Measurements from ENCODE around the gene SAMD14. TPM values are rescaled to one million over a fixed set of nuclear protein-coding genes. Genes with fewer than 3 reads are reported as not detected.

SAMD14 gene
- total RNA-seq, 1 donor from 2014 or later = 82.0 TPM

GRCh38 chr17:50101346-50102163 lies 28.4 kb downstream of the SAMD14 start:
- no peak for TF ChIP-seq CTCF (IDR thresholded peaks at IDR 0.05; ENCODE audit: unreplicated experiment)
- Mint-ChIP-seq H3K9me3 (ENCODE audit: unreplicated experiment) (no peaks in the 10 kb centered on the region), H3K27me3 (ENCODE audit: unreplicated experiment) (peaks cover 7% of the 10 kb centered on the region), H3K4me3 (ENCODE audit: unreplicated experiment) (no peak overlapping the region), H3K27ac (ENCODE audit: unreplicated experiment) (no peak overlapping the region), H3K36me3 (ENCODE audit: low read depth, unreplicated experiment) (peaks cover 27% of the 10 kb centered on the region), H3K4me1 (ENCODE audit: unreplicated experiment) (no peaks in the 10 kb centered on the region)
- DNase-seq (ENCODE audit: low spot score) = no peak

DNA sequence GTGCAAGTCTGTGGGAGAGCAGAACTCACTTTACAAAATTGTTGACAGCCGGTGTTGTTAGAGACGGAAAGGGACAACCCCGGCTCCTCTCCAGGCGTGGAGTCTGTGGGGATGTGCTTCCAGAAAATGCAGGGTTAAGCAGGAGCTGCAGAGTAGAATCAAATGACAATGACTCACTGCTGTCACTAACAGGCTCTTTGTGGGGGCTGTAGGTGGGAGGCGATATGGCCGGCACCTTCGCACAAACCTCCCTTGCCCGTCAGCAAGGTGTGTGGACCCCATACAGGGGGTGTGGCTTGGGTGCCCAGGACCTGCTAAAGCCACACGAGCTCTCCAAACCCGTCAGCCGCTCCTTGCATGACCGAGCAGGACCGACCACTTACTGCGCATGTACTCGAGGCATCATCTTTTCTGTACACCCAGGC lies 29.0 kb downstream of the SAMD14 start:
- H3K9me3 Mint-ChIP-seq (ENCODE audit: unreplicated experiment) = no peaks in the 10 kb centered on the region
- H3K4me1 Mint-ChIP-seq (ENCODE audit: unreplicated experiment) = peaks cover 1% of the 10 kb centered on the region
- peak overlapping the region; percentile 35 for H3K4me3 Mint-ChIP-seq (ENCODE audit: unreplicated experiment)
- no peak for TF ChIP-seq CTCF (IDR thresholded peaks at IDR 0.05; ENCODE audit: unreplicated experiment)
- peaks cover 22% of the 10 kb centered on the region for H3K36me3 Mint-ChIP-seq (ENCODE audit: low read depth, unreplicated experiment)
- DNase-seq (ENCODE audit: low spot score) = no peak
- peaks cover 11% of the 10 kb centered on the region for H3K27me3 Mint-ChIP-seq (ENCODE audit: unreplicated experiment)
- no peak overlapping the region for H3K27ac Mint-ChIP-seq (ENCODE audit: unreplicated experiment)

DNA sequence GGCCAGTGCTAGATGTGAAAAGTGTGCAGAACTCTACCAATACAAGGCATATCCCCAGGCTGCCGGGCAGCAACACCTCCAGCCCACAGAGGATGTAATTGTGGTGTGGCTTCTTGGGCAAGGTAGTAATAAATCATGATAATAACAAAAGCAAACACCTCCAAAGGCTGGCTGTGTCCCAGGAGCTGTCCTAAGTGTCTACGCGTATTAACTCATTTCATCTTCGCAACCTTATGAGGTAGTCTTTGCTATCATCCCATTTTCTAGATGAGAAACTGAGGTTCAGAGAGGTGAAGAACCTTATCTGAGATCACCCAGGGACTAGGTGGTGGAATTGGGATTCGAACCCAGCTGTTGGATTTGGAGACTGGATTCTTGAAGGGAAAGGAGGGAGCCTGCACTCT lies 29.5 kb downstream of the SAMD14 start:
- no peak for DNase-seq (ENCODE audit: low spot score)

DNA sequence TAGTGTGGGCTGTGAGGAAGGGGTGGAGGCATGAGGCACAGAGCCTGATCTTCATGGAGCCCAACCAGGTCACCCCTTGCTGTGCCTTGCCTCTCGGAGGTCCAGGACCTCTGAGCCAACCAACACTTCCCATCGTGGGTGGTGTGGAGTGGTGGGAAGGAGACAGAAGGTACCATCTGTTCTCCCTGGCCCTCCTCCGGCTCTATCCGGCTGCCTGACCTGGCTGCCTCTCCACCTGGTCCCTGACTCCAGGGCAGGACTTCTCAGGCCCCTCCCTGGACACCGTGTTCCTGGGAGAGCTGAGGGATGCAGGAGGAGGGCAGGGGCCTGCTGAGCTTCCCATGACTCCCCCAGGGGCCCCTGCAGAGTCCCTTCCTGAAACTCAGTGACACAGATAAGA lies 31.0 kb downstream of the SAMD14 start:
- Mint-ChIP-seq H3K4me3 (ENCODE audit: unreplicated experiment) (peak overlapping the region; percentile 51), H3K9me3 (ENCODE audit: unreplicated experiment) (no peaks in the 10 kb centered on the region), H3K27me3 (ENCODE audit: unreplicated experiment) (peaks cover 17% of the 10 kb centered on the region), H3K4me1 (ENCODE audit: unreplicated experiment) (peaks cover 12% of the 10 kb centered on the region), H3K27ac (ENCODE audit: unreplicated experiment) (no peak overlapping the region), H3K36me3 (ENCODE audit: low read depth, unreplicated experiment) (peaks cover 22% of the 10 kb centered on the region)
- DNase-seq (ENCODE audit: low spot score) = no peak
- no peak for TF ChIP-seq CTCF (IDR thresholded peaks at IDR 0.05; ENCODE audit: unreplicated experiment)

More for the DNA sequence above, 29.5 kb downstream of the SAMD14 start:
- peak overlapping the region; percentile 48 for H3K27ac Mint-ChIP-seq (ENCODE audit: unreplicated experiment)
- peaks cover 6% of the 10 kb centered on the region for H3K4me1 Mint-ChIP-seq (ENCODE audit: unreplicated experiment)
- H3K4me3 Mint-ChIP-seq (ENCODE audit: unreplicated experiment) = peak overlapping the region; percentile 35
- TF ChIP-seq CTCF (IDR thresholded peaks at IDR 0.05; ENCODE audit: unreplicated experiment) = no peak
- H3K9me3 Mint-ChIP-seq (ENCODE audit: unreplicated experiment) = no peaks in the 10 kb centered on the region
- peaks cover 22% of the 10 kb centered on the region for H3K36me3 Mint-ChIP-seq (ENCODE audit: low read depth, unreplicated experiment)
- peaks cover 10% of the 10 kb centered on the region for H3K27me3 Mint-ChIP-seq (ENCODE audit: unreplicated experiment)

DNA sequence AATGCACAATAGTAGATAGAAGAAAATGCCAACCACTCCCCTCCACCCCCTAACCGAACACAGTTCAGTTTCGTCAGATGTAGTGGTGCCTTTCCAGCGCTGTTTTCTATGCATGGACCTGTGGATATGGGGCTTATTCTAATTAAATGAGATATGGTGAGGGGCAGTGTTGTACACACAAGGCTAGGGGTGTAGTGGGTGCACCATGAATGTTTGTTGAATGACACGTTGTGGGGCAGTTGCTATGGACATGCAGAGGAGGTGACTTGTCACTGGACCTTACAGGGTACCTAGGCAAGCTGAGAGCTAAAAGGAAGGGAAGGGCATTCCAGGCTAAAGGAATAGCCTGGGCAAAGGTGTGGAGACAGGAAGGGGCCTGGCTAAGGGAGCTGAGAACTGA lies 31.4 kb downstream of the SAMD14 start:
- peaks cover 12% of the 10 kb centered on the region for H3K4me1 Mint-ChIP-seq (ENCODE audit: unreplicated experiment)
- no peaks in the 10 kb centered on the region for H3K9me3 Mint-ChIP-seq (ENCODE audit: unreplicated experiment)
- TF ChIP-seq CTCF (IDR thresholded peaks at IDR 0.05; ENCODE audit: unreplicated experiment) = no peak
- peaks cover 17% of the 10 kb centered on the region for H3K27me3 Mint-ChIP-seq (ENCODE audit: unreplicated experiment)
- H3K36me3 Mint-ChIP-seq (ENCODE audit: low read depth, unreplicated experiment) = peaks cover 22% of the 10 kb centered on the region
- H3K4me3 Mint-ChIP-seq (ENCODE audit: unreplicated experiment) = peak overlapping the region; percentile 51
- no peak for DNase-seq (ENCODE audit: low spot score)
- H3K27ac Mint-ChIP-seq (ENCODE audit: unreplicated experiment) = no peak overlapping the region

Data from endothelial cell (in vitro differentiated cells).